Sigmoid colon (tissue), 4 donors: ENCODE measurements around the gene STK25.

Source experiments
- CTCF ChIP-seq, 4 experiments: fragments of 450-650 bp in 3 of 4; fragments of 200-600 bp in 1 of 4; IDR thresholded peaks; one replicate each; pipeline ENCODE4 v1.5.1; 2016 to 2019; ENCODE audit warnings: antibody characterized with exemption in 4 of 4, mild to moderate bottlenecking in 3 of 4, moderate library complexity in 2 of 4
- EP300 ChIP-seq, 4 donors: sonication (generic); formaldehyde crosslinking; IDR thresholded peaks; one replicate each; pipeline ENCODE4 v1.6.1; 2017; ENCODE audit warnings: antibody characterized with exemption in 4 of 4
- POLR2A ChIP-seq, 2 donors: fragments of 450-650 bp; IDR thresholded peaks; one replicate each; pipeline ENCODE4 v1.6.1; 2016; ENCODE audit warnings: antibody characterized with exemption in 2 of 2, mild to moderate bottlenecking in 2 of 2, moderate library complexity in 2 of 2
- POLR2AphosphoS5 ChIP-seq, 4 donors: sonication (generic); formaldehyde crosslinking; IDR thresholded peaks; one replicate each; pipeline ENCODE4 v1.6.1; 2017; ENCODE audit warnings: antibody characterized with exemption in 4 of 4

GRCh38 chr2:241482126-241482955, 26.0 kb downstream of the STK25 start:
- no peak for TF ChIP-seq CTCF (IDR thresholded peaks at IDR 0.05)
- TF ChIP-seq POLR2AphosphoS5 (IDR thresholded peaks at IDR 0.05) = no peak
- TF ChIP-seq POLR2A (IDR thresholded peaks at IDR 0.05) = no peak
- no peak for TF ChIP-seq EP300 (IDR thresholded peaks at IDR 0.05)
